VCaP (cell line): ENCODE measurements around the gene ZBTB7A.

Experiments
- H3K27ac ChIP-seq: fragments of 450-650 bp; 2 replicates; pipeline ENCODE4 v1.5.1; 2017
- CTCF ChIP-seq: fragments of 450-650 bp; conservative IDR thresholded peaks from 2 replicates; pipeline ENCODE4 v1.5.1; 2017; ENCODE audit warnings: mild to moderate bottlenecking, moderate library complexity

Gene ZBTB7A

GRCh38 chr19:4042064-4042730 lies 24.5 kb downstream of the ZBTB7A start:
- peak overlapping the region; percentile 73 for H3K27ac ChIP-seq
- no peak for TF ChIP-seq CTCF

- no peak for TF ChIP-seq CTCF
- peak overlapping the region; percentile 31 for H3K27ac ChIP-seq
These were observed 27.9 kb downstream of the ZBTB7A start for GRCh38 chr19:4038661-4039423.

DNA sequence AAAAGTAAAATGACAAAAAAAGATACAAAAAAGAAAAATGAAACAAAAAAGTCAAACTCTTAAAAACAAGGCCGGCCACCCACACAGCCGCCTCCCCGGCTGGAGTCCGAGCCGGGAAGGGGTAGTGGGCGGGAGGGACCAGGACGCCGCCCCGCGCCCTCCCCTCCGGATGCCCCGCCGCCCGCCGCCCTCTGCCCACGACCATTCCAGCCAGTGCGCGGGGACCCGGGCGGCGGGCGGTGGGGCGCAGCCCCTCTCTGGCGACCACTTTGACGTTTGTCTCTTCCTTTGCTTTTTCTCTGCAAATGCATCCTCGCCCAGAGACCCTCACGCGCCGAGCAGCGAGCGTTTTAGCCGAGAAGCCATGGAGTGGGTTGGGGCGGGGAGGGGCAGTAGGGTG lies 28.6 kb downstream of the ZBTB7A start:
- H3K27ac ChIP-seq: no peak overlapping the region
- TF ChIP-seq CTCF: no peak

DNA sequence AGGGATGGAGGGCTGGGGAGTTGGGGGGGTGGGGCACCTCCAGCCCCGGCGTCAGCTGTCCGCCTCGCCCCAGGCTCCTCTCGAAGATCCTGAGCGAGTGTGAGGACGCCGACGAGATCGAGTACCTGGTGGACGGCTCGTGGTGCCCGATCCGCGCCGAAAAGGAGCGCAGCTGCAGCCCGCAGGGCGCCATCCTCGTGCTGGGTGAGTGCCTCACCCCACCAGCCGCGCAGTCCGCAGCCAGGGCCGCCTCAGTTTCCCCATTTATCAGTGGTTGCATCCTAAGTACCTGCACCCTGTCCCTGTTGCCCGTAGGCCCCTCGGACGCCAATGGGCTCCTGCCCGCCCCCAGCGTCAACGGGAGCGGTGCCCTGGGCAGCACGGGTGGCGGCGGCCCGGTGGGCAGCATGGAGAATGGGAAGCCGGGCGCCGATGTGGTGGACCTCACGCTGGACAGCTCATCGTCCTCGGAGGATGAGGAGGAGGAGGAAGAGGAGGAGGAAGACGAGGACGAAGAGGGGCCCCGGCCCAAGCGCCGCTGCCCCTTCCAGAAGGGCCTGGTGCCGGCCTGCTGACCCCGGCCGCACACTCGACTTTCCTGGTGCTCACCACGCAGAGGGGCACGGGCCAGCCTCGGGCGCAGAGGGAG lies 29.3 kb downstream of the ZBTB7A start:
- TF ChIP-seq CTCF: no peak
- H3K27ac ChIP-seq: no peak overlapping the region

- H3K27ac ChIP-seq: no peak overlapping the region
- no peak for TF ChIP-seq CTCF
These were observed 30.0 kb downstream of the ZBTB7A start for GRCh38 chr19:4036576-4037300.

GRCh38 chr19:4035582-4035981 lies 31.1 kb downstream of the ZBTB7A start:
- no peak overlapping the region for H3K27ac ChIP-seq
- TF ChIP-seq CTCF: no peak
